HEK293 (cell line): Measurements from ENCODE around the gene UBE2G1.

Experiments used
- YY1 ChIP-seq: fragments of 450-650 bp; formaldehyde crosslinking; IDR thresholded peaks from 2 replicates; pipeline ENCODE4 v1.5.1; 2018; ENCODE audit warnings: missing biosample characterization, missing genetic modification characterization
- ZBTB7A ChIP-seq: fragments of 450-650 bp; formaldehyde crosslinking; IDR thresholded peaks from 2 replicates; pipeline ENCODE4 v1.5.1; 2016; ENCODE audit warnings: low read depth, missing biosample characterization, missing genetic modification characterization
- ZNF211 ChIP-seq: fragments of 450-650 bp; formaldehyde crosslinking; IDR thresholded peaks from 2 replicates; pipeline ENCODE4 v1.5.1; 2016; ENCODE audit warnings: low read depth, missing biosample characterization, missing genetic modification characterization
- ZNF354C ChIP-seq: fragments of 450-650 bp; formaldehyde crosslinking; IDR thresholded peaks from 2 replicates; pipeline ENCODE4 v1.5.1; 2016; ENCODE audit warnings: missing biosample characterization, missing genetic modification characterization, low read depth, borderline replicate concordance
- ZNF501 ChIP-seq: fragments of 450-650 bp; formaldehyde crosslinking; IDR thresholded peaks from 2 replicates; pipeline ENCODE4 v1.5.1; 2016; ENCODE audit warnings: missing biosample characterization, missing genetic modification characterization
- TF ChIP-seq, protein P1 (sequence below): fragments of 450-650 bp; formaldehyde crosslinking; IDR thresholded peaks from 2 replicates; pipeline ENCODE4 v1.5.1; 2016; ENCODE audit warnings: missing biosample characterization, missing genetic modification characterization
- TF ChIP-seq, protein P2 (sequence below): fragments of 450-650 bp; formaldehyde crosslinking; IDR thresholded peaks from 2 replicates; pipeline ENCODE4 v1.5.1; 2016; ENCODE audit warnings: missing biosample characterization, missing genetic modification characterization
- TF ChIP-seq, protein P3 (sequence below): fragments of 450-650 bp; formaldehyde crosslinking; IDR thresholded peaks from 2 replicates; pipeline ENCODE4 v1.5.1; 2016; ENCODE audit warnings: missing biosample characterization, missing genetic modification characterization

DNA sequence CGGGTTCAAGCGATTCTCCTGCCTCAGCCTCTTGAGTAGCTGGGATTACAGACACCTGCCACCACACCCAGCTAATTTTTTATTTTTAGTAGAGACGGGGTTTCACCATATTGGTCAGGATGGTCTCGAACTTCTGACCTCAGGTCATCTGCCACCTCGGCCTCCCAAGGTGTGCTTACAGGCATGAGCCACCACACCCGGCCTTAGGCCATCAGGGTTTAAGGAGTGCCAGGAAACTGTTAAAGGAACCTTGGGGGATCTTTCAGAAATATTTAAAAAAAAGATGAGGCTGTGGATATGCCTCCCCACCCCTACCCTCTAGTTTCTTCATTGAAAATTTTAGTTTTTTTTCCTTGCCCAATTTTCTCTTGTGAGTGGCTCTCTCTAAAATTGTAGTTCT lies 31.4 kb upstream of the UBE2G1 start:
- TF ChIP-seq, protein P1, sequence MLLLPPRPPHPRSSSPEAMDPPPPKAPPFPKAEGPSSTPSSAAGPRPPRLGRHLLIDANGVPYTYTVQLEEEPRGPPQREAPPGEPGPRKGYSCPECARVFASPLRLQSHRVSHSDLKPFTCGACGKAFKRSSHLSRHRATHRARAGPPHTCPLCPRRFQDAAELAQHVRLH (tag by site-specific recombination): no peak
- TF ChIP-seq YY1 (tag by site-specific recombination) (no peak), ZNF501 (tag by site-specific recombination) (no peak), ZBTB7A (tag by site-specific recombination) (no peak), ZNF354C (no peak), ZNF211 (tag by site-specific recombination) (no peak)
- TF ChIP-seq, protein P2, sequence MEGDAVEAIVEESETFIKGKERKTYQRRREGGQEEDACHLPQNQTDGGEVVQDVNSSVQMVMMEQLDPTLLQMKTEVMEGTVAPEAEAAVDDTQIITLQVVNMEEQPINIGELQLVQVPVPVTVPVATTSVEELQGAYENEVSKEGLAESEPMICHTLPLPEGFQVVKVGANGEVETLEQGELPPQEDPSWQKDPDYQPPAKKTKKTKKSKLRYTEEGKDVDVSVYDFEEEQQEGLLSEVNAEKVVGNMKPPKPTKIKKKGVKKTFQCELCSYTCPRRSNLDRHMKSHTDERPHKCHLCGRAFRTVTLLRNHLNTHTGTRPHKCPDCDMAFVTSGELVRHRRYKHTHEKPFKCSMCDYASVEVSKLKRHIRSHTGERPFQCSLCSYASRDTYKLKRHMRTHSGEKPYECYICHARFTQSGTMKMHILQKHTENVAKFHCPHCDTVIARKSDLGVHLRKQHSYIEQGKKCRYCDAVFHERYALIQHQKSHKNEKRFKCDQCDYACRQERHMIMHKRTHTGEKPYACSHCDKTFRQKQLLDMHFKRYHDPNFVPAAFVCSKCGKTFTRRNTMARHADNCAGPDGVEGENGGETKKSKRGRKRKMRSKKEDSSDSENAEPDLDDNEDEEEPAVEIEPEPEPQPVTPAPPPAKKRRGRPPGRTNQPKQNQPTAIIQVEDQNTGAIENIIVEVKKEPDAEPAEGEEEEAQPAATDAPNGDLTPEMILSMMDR: no peak
- TF ChIP-seq, protein P3, sequence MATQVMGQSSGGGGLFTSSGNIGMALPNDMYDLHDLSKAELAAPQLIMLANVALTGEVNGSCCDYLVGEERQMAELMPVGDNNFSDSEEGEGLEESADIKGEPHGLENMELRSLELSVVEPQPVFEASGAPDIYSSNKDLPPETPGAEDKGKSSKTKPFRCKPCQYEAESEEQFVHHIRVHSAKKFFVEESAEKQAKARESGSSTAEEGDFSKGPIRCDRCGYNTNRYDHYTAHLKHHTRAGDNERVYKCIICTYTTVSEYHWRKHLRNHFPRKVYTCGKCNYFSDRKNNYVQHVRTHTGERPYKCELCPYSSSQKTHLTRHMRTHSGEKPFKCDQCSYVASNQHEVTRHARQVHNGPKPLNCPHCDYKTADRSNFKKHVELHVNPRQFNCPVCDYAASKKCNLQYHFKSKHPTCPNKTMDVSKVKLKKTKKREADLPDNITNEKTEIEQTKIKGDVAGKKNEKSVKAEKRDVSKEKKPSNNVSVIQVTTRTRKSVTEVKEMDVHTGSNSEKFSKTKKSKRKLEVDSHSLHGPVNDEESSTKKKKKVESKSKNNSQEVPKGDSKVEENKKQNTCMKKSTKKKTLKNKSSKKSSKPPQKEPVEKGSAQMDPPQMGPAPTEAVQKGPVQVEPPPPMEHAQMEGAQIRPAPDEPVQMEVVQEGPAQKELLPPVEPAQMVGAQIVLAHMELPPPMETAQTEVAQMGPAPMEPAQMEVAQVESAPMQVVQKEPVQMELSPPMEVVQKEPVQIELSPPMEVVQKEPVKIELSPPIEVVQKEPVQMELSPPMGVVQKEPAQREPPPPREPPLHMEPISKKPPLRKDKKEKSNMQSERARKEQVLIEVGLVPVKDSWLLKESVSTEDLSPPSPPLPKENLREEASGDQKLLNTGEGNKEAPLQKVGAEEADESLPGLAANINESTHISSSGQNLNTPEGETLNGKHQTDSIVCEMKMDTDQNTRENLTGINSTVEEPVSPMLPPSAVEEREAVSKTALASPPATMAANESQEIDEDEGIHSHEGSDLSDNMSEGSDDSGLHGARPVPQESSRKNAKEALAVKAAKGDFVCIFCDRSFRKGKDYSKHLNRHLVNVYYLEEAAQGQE (tag by site-specific recombination): no peak
